Measurements from ENCODE around the gene OR2T34.
"Not testable (repeated sequence)": the region's sequence is repeated elsewhere in the genome, so short reads cannot be mapped to it uniquely, and the experiment has no call there.

Gene OR2T34

GRCh38 chr1:248574657-248575056 is at the start of gene OR2T34:
OR2T34 (minus strand) TSS chr1:248574757; CDS start chr1:248574757, 0 bp downstream.
- FAIRE-seq: not testable (repeated sequence)

GRCh38 chr1:248622570-248623001 is 48.0 kb upstream of the OR2T34 start:
- no peak for TF ChIP-seq CTCF (IDR thresholded peaks at IDR 0.05; ENCODE audit: insufficient read depth, missing control alignments)
- DNase-seq (ENCODE audit: insufficient read length, low spot score) (no peak), FAIRE-seq (peak; percentile 87)

More at GRCh38 chr1:248574657-248575056, at the start of gene OR2T34:
- not testable (repeated sequence) for DNase-seq (ENCODE audit: insufficient read length, low spot score)

GRCh38 chr1:248621770-248622169 is 47.2 kb upstream of the OR2T34 start:
- no peak for FAIRE-seq
- no peak for DNase-seq (ENCODE audit: insufficient read length, low spot score)
- no peak for TF ChIP-seq CTCF (IDR thresholded peaks at IDR 0.05; ENCODE audit: insufficient read depth, missing control alignments)

GRCh38 chr1:248618878-248619277 is 44.3 kb upstream of the OR2T34 start:
- DNase-seq (ENCODE audit: insufficient read length, low spot score) (no peak), FAIRE-seq (peak; percentile 67)
- no peak for TF ChIP-seq CTCF (IDR thresholded peaks at IDR 0.05; ENCODE audit: insufficient read depth, missing control alignments)

GRCh38 chr1:248618119-248618518 is 43.6 kb upstream of the OR2T34 start:
- FAIRE-seq: no peak
- no peak for DNase-seq (ENCODE audit: insufficient read length, low spot score)
- no peak for TF ChIP-seq CTCF (IDR thresholded peaks at IDR 0.05; ENCODE audit: insufficient read depth, missing control alignments)

GRCh38 chr1:248613742-248614141 is 39.2 kb upstream of the OR2T34 start:
- FAIRE-seq (no peak), DNase-seq (ENCODE audit: insufficient read length, low spot score) (no peak)
- TF ChIP-seq CTCF (IDR thresholded peaks at IDR 0.05; ENCODE audit: insufficient read depth, missing control alignments): no peak

- no peak for DNase-seq (ENCODE audit: insufficient read length, low spot score)
- TF ChIP-seq CTCF (IDR thresholded peaks at IDR 0.05; ENCODE audit: insufficient read depth, missing control alignments): no peak
- FAIRE-seq: no peak
These were observed 37.4 kb upstream of the OR2T34 start for GRCh38 chr1:248611883-248612414.

- TF ChIP-seq CTCF (IDR thresholded peaks at IDR 0.05; ENCODE audit: insufficient read depth, missing control alignments): no peak
- FAIRE-seq (no peak), DNase-seq (ENCODE audit: insufficient read length, low spot score) (no peak)
These were observed 35.7 kb upstream of the OR2T34 start for GRCh38 chr1:248610301-248610700.

Measured in D721Med (cell line).